AG09319 (cell line): ENCODE results near the gene DNAJC9.

Experiments used
- DNase-seq: peaks from one replicate; pipeline ENCODE4 v3.0.0-alpha.2; 2010; ENCODE audit warnings: low read depth; ENCODE audit errors: extremely low read depth
- CTCF ChIP-seq: IDR thresholded peaks from 2 replicates; pipeline ENCODE4 v1.5.1; 2011; ENCODE audit warnings: low read depth, mild to moderate bottlenecking, inconsistent platforms, low read length, moderate library complexity

Gene DNAJC9, protein sequence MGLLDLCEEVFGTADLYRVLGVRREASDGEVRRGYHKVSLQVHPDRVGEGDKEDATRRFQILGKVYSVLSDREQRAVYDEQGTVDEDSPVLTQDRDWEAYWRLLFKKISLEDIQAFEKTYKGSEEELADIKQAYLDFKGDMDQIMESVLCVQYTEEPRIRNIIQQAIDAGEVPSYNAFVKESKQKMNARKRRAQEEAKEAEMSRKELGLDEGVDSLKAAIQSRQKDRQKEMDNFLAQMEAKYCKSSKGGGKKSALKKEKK

GRCh38 chr10:73246646-73247508, at the start of gene DNAJC9:
TSS of gene DNAJC9 (minus strand) at chr10:73247255. CDS start at chr10:73247189, 66 bp downstream.
- no peak; the same call in 1 of the 2 replicates for TF ChIP-seq CTCF
- DNase-seq: peak; percentile 75

DNA sequence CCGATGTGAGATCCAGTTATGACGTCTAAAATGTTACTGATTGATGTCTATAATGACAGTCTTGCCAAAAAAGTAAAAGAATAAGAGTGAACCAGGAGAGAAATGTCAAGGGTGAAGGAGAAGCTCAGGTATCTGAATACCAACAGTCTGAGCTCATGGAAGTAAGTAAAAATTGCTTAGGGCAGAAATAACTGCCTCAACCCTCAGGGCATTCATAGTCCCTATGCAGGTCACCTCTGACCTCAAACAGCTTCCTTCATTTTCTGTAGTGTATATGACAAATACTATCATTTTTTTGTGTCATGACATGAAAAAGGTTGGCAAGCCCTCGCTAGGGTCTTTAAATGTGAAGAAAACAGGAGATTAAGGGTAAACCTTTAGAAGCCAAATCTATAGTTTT, 46.4 kb upstream of the DNAJC9 start:
- no peak for DNase-seq
- no peak for TF ChIP-seq CTCF

DNA sequence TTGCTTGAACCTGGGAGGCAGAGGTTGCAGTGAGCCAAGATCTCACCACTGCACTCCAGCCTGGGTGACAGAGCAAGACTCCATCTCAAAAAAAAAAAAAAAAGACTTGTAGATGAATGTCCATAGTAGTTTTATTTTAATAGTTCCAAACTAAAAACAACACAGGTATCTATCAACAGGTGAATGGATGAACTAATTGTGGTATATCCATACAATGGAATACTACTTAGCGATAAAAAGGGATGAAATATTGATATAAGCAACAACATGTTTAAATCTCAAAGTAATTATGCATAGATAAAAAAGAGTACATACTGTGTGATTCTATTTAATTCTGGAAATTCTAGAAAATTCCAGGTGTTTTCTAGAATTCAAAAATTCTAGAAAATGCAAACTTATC, 42.9 kb upstream of the DNAJC9 start:
- TF ChIP-seq CTCF: no peak
- no peak for DNase-seq

DNA sequence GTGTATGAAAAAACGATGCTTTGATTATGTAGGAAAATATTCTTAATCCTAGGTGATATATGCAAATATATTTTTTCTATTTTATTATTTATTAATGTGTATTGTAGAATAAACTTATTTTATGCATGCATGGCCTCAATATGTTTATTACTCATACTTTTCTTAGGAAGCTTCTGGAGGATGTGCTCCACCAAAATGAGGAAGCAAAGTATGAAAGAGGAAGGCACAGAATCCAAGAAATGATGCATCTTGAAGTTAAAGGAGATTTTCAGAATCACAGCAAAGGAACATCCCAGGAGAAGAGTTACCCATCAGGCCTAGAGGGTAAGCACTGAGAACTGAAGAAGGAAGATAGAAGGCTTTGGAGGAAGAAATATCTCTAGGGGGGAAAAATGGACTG, 40.4 kb upstream of the DNAJC9 start:
- no peak for TF ChIP-seq CTCF
- DNase-seq: no peak

DNA sequence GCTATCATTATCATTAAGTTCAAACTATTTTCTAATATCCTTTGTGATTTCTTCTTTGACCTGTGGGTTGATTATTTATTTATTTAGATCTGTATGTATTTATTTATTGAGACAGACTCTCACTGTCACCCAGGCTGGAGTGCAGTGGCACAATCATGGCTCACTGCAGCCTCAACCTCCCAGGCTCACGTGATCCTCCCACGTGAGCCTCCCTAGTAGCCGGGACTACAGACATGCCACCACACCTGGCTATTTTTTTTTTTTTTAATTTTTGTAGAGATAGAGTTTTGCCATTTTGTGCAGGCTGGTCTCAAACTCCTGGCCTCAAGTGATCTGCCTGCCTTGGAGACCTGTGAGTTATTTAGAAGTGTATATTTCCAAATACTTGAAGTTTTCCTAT, 34.0 kb upstream of the DNAJC9 start:
- TF ChIP-seq CTCF: no peak
- DNase-seq: no peak

DNA sequence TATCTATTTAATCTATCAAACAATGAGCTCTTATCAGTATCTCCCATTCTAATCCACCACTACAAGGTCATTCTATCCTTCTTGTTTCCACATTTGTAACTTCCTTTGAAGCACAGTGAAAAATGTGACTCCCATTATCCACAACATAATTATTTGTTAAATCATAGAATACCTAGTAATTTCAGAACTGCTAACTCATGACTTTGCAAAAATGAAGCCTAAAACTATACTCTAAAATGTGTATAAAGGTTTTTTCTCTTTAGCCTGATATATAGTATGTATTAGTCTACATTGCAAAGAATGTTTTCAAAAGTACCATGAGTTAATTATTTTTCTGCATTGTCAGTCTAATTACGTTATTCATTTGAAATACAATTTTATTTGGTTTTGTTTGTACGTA, 17.4 kb upstream of the DNAJC9 start:
- no peak for TF ChIP-seq CTCF
- DNase-seq: no peak

- peak; percentile 61 for TF ChIP-seq CTCF
- DNase-seq: no peak
Measured at GRCh38 chr10:73263693-73264347, 16.8 kb upstream of the DNAJC9 start.
